GM08714 (cell line): ENCODE data around the gene ALDOB.

Experiments
- H3K4me3 ChIP-seq: fragments of 200-500 bp; sonication (Bioruptor generic); 2 replicates; pipeline ENCODE4 v1.5.1; 2014; ENCODE audit warnings: mild to moderate bottlenecking, low read length, inconsistent platforms
- ZNF274 ChIP-seq: IDR thresholded peaks from 2 replicates; pipeline ENCODE4 v1.6.1; 2012; ENCODE audit warnings: mild to moderate bottlenecking, low read depth, low read length

The ALDOB gene

DNA sequence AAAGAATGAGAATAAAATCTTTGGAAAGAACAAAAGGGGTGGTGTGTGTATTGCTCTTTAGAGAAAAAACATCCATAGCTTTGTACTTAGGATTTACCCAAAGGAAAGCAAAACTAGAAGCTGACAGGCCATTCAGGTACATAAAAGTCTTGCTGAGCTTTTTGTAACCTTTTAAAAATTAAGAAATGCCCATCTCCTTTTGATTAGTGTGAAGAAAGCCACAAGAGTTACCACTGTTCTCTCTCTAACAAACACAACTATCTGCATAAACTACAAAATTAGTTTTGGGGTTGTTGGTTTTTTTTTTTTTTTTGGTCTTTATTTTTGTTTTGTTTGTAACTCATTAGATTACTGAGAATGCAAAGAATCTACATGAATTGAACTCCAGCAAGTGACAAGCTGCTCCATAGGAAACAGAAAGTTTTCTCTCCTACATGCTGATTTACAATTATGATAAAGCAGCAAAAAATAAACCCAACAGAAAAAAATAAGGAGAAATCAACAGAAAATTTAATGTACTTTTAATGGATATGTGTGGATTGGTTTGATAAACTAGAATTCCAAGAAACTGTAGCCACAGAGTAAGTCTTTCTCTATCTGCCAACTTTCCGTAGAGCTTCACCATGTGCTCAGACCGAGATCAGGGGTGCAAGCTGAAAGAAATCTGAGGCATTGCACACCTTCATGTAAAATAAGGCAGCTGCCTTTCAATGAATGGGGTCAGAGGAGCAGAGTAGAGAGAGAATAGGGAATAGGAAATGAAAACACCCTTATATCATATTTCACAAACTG is 63.1 kb downstream of the ALDOB start:
- no peak overlapping the region for H3K4me3 ChIP-seq
- TF ChIP-seq ZNF274: no peak

DNA sequence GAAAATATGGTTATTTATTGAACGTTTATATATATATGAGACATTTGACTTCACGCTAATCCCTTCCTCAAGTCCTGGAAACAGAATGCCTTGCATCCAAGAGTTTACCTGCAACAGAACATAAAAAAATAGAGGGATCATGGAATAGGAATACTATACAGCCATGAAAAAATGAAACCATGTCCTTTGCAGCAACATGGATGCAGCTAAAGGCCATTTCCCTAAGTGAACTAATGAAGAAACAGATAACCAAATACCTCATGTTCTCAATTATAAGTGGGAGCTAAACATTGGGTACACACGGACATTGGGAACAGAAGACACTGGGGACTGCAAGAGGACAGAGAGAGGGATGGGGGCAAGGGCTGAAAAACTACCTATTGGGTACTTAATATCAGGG is 63.8 kb downstream of the ALDOB start:
- H3K4me3 ChIP-seq: no peak overlapping the region
- TF ChIP-seq ZNF274: no peak
